Fibroblast of skin of back (primary cell): ENCODE data around the gene CAD. TPM values are rescaled to one million over a fixed set of nuclear protein-coding genes. Genes with fewer than 3 reads are reported as not detected.
"Not testable (repeated sequence)": the region's sequence is repeated elsewhere in the genome, so short reads cannot be mapped to it uniquely, and the experiment has no call there.

Source experiments
- DNase-seq: peaks from one replicate; pipeline ENCODE4 v3.0.0-alpha.2; 2013
- polyA plus RNA-seq, 2 experiments: library from polyadenylated mRNA; unstranded; fragments of 120-200 nt; gene quantifications; one replicate each; pipeline ENCODE4 v1.2.1, GENCODE V29; 2013; ENCODE audit not compliant: insufficient read length in 2 of 2

Gene CAD
- polyA plus RNA-seq (2013, experiment 1 of 2; ENCODE audit: insufficient read length): 53.3 TPM
- polyA plus RNA-seq (2013, experiment 2 of 2; ENCODE audit: insufficient read length): 32.6 TPM

DNA sequence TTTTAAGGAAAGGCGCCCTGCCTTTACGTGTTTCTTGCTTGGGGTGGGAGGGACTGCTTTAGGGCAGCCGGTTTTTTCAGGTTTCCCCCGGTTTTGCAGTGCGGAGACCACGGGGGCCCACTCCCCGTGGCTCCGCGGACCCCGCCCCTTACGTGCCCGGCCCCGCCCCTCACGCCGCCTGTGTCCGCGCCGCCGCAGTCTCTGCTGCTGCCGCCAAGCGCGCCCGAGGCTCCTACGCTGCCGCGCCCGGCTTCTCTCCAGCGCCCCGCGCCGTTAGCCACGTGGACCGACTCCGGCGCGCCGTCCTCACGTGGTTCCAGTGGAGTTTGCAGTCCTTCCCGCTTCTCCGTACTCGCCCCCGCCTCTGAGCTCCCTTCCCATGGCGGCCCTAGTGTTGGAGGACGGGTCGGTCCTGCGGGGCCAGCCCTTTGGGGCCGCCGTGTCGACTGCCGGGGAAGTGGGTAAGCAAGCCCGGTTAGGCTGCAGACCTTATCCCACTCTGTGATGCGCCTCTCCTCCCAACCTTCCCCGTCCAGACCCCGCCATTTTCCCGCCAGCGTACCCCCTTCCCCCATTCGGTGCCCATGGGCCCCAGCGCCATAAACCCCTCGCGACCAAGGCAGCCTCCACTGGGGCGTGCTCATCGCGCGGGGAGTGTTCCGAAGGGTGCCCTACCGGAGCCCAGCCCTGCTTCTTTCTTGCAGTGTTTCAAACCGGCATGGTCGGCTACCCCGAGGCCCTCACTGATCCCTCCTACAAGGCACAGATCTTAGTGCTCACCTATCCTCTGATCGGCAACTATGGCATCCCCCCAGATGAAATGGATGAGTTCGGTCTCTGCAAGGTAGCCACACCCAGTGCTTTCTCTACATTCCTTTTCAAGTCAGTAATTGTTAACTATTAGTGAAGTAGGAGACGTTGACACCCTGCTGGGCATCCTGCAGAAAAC, at the start of gene CAD:
CAD (plus strand) TSS at position 197 of the 949 bp plus-strand sequence; CDS start at position 380, 183 bp downstream.
- peak; percentile 83 for DNase-seq

GRCh38 chr2:27170581-27171337, 46.4 kb upstream of the CAD start:
- peak; percentile 9 for DNase-seq

DNA sequence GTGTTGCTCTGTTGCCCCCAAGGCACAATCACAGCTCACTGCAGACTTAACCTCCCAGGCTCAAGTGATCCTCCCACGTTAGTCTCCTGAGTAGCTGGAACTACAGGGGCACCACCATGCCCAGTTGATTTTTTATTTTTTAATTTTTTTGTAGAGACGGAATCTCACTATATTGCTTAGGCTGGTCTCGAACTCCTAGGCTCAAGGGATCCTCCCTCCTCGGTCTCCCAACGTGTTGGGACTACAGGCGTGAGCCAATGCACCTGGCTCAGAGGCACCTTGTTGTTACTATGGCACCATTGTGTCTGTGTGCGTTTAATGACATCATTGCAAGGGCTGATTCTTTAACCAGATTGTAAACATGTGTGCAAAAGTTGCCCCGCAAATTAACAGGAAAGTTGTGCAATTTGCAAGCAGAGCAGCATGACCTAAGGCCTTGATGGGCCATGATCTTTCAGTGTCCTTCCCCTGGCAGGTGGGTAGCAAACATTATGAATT, 45.8 kb upstream of the CAD start:
- DNase-seq: no peak

- DNase-seq: peak; percentile 36
Measured at GRCh38 chr2:27174638-27175037, 42.5 kb upstream of the CAD start.

- no peak for DNase-seq
Measured at GRCh38 chr2:27175330-27175729, 41.8 kb upstream of the CAD start.

- not testable (repeated sequence) for DNase-seq
Measured at GRCh38 chr2:27175781-27176180, 41.4 kb upstream of the CAD start.

DNA sequence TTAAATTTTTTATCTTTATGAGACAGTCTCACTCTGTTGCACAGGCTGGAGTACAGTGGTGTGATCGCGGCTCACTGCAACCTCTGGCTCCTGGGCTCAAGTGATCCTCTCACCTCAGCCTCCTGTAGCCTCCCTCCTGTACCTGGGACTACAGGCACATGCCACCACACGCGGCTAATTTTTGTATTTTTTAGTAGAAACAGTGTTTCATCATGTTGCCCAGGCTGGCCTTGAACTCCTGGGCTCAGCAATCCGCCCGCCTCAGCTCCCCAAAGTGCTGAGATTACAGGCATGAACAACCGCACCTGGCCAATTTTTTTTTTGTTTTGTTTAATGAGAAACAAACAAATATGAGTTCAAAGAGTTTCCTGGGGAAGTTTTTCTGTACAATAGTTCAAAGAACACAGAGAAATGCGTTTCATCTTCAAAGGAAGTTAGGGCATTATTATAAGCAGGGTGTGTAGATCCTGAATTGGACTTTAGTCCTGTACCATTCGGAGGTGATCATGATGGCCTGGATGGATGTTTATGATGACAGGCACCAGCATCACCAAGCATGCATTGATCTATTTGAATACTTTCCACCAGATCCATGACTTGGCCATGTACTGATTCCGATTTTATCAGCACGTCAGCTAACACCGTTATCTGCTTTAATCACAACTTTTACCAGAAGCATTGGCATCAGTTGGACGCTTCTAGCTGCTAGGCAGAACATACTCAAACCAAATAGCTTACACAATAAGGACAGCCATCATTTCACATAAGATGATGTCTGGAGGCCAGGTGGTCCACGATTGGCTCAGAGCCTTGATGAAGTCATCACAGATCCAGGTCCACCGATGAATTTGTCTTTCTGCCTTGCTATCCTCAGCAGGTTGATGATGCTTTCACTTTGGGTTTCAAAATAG, 39.5 kb upstream of the CAD start:
- no peak for DNase-seq

GRCh38 chr2:27178469-27178868, 38.7 kb upstream of the CAD start:
- no peak for DNase-seq

DNA sequence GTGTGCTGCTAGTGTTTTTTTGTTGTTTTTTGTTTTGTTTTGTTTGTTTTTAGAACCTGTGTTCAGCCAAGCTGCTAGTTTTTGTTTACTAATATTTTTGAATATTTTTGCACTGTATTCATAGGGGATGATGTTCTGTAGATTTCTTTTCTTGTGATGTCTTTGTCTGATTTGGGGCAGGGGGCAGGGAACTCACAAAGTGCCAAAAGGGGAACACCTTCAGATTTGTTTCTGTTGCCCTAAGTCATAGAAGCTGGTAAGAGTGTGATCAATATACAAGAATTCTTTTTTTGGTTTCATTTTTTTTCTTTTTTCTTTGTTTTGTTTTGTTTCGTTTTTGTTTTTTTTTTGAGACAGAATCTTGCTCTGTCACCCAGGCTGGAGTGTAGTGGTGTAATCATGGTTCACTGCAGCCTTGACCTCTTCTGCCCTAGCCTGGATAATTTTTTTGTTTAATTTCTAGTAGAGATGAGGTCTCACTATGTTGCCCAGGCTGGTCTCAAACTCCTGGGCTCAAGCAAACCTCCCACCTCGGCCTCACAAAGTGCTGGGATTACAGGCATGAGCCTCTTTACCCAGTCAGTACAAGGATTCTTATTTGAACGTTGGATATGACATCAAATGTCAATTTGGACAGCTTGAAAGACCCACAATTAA, 37.7 kb upstream of the CAD start:
- DNase-seq: no peak

GRCh38 chr2:27182346-27182745, 34.8 kb upstream of the CAD start:
- DNase-seq: peak; percentile 95

GRCh38 chr2:27184115-27184514, 33.1 kb upstream of the CAD start:
- peak; percentile 9 for DNase-seq

DNA sequence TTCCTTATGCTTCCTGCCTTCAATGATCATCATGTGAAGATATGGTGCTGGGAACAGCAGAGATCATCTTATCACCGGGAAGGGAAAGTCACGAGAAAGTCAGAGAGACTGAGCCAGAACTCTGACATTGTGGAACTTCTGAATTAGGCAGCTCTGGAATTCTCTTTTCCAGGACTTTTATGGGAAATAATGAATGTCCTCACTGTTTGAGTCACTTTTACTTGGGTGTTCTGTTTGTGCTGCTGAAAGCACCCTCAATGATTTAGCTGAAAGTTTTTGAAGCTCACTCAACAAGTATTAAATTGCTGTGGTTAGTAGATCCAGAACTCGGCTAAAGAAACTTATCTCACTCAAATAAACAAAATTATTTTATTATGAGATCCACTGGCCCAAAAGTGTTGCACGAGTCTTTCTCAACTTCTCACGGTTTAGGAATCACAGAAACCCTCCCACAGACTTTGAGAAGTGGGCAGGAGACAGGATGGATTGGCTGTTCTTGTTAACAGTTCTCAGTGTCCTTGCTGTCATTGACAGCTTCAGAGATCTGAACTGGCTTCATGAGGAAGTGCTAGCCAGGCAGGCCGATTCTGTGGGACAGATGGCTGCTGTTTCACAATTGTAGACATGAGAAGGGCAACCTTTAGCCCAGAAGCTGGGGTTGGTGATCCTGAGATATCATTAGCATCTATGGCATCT, 31.7 kb upstream of the CAD start:
- DNase-seq: peak; percentile 87

- no peak for DNase-seq
Measured at GRCh38 chr2:27186613-27187345, 30.4 kb upstream of the CAD start.

DNA sequence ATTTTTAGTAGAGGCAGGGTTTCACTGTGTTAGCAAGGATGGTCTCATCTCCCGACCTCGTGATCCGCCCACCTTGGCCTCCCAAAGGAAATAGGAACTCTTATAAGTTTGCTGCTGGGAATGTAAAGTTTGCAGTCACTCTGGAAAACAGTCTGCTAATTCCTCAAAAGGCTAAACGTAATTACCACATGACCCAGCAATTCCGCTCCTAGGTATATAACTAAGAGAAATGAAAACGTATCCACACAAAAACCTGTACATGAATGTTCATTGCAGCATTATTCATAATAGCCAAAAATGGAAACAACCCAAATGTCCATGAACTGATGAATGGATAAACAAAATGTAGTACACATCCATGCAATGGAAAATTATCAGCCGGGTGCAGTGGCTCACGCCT, 27.2 kb upstream of the CAD start:
- DNase-seq: no peak

DNA sequence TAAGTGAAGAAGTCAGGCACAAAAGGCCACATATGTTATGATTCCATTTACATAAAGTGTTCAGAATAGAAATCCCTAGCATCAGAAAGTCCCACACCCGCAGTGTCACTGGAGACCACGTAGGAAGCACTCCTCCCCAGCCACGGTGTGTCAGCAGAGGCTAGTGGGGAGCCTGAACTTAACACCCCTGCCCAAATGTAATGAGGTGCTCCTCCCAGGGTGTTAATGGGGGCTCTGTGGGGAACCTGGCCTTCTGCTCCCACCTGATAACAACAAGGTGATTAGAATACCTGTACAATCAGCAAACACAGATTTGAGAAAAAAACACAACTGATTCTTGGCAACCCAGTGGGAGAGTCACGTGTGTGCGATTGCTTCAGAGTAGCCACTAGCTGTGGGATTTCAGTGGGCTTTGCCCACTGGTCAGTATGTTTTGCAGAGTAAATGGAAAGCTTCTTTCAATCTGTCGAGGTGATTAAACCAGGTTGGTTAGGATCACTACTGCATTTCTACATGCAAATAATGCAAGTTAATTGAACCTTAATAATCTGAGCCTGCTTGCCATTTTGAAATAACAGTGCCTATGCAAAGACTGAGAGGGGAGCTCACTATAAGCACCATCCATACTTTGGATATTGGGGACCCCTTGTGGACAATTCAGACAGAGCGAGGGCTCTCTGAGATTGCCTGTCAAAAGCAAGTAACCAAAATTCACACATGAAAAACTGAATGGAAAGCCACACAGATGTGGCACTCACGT, 25.9 kb upstream of the CAD start:
- DNase-seq: peak; percentile 71

DNA sequence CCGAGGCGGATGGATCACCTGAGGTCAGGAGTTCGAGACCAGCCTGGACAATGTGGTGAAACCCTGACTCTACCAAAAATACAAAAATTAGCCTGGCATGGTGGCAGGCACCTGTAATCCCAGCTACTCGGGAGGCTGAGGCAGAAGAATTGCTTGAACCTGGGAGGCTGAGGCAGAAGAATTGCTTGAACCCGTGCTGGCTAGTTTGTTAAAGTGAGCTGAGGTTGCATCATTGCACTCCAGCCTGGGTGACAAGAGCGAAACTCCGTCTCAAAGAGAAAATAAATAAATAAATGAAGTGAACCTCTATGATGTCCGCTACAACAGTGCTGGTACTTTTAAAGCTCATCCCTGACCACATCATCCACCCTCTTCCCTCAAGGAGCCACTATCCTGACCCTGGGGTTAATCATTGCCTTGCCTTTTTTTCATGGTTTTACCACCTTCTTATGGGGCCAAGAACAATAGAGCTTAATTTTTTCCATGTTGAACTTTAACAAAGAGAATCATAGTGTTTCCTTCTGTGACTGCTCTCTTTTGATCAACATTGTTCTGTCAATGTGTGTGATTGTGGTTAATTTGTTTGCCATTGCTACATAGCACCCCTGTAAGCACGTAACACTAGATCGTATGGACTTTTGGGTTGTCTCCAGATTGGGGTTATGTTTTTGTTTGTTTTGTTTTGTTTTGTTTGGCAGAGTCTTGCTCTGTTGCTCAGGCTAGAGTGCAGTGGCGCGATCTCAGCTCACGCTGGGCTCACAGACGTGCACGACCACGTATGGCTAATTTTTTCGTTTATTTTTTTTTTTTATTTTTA, 22.4 kb upstream of the CAD start:
- DNase-seq: no peak

DNA sequence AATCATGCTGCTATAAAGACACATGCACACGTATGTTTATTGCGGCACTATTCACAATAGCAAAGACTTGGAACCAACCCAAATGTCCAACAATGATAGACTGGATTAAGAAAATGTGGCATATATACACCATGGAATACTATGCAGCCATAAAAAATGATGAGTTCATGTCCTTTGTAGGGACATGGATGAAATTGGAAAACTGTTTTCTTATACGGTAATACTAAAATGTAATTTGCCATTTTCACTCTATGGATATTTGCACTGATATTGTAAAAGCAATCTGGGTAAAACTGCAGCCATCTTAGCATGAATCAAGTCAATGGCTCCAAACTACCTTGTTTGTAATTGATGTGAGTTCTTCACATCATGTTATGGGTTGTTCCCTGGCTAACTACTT, 21.4 kb upstream of the CAD start:
- not testable (repeated sequence) for DNase-seq

- not testable (repeated sequence) for DNase-seq
Measured at GRCh38 chr2:27198068-27198467, 19.1 kb upstream of the CAD start.
